Karpas-422 (cell line): Measurements from ENCODE around the gene MRFAP1L1. TPM values are rescaled to one million over a fixed set of nuclear protein-coding genes. Genes with fewer than 3 reads are reported as not detected.
A peak's percentile ranks its signal among the peaks of the same experiment; 100 is the strongest.

ENCODE experiments used
- DNase-seq: peaks from one replicate; pipeline ENCODE4 v3.0.0-alpha.2; 2015
- H2AFZ ChIP-seq: fragments of 200-600 bp; sonication (generic); 2 replicates; pipeline ENCODE4 v1.6.1; 2014; ENCODE audit warnings: antibody characterized with exemption, low read length, mixed read lengths
- H3K27ac ChIP-seq: fragments of 200-600 bp; sonication (generic); 2 replicates; pipeline ENCODE4 v1.5.1; 2014; ENCODE audit warnings: mild to moderate bottlenecking, low read length, moderate library complexity
- H3K27me3 ChIP-seq: fragments of 200-600 bp; sonication (generic); 2 replicates; pipeline ENCODE4 v1.6.1; 2014; ENCODE audit warnings: low read length, mixed read lengths
- H3K36me3 ChIP-seq: fragments of 200-600 bp; sonication (generic); 2 replicates; pipeline ENCODE4 v1.6.1; 2014; ENCODE audit warnings: low read length, mixed read lengths; ENCODE audit not compliant: insufficient read depth
- H3K4me1 ChIP-seq: fragments of 200-600 bp; sonication (generic); 2 replicates; pipeline ENCODE4 v1.6.1; 2014; ENCODE audit warnings: mild to moderate bottlenecking, low read length, mixed read lengths
- H3K4me2 ChIP-seq: fragments of 200-600 bp; sonication (generic); 2 replicates; pipeline ENCODE4 v1.6.1; 2014; ENCODE audit warnings: low read length, low read depth, mild to moderate bottlenecking; ENCODE audit not compliant: poor library complexity, severe bottlenecking
- H3K4me3 ChIP-seq: fragments of 200-600 bp; sonication (generic); 2 replicates; pipeline ENCODE4 v1.5.1; 2014; ENCODE audit warnings: mild to moderate bottlenecking, antibody characterized with exemption, low read length, mixed read lengths
- H3K79me2 ChIP-seq: fragments of 200-600 bp; sonication (generic); 2 replicates; pipeline ENCODE4 v1.6.1; 2014; ENCODE audit warnings: mild to moderate bottlenecking, low read length, mixed read lengths
- H3K9ac ChIP-seq: fragments of 200-600 bp; sonication (generic); 2 replicates; pipeline ENCODE4 v1.6.0; 2014; ENCODE audit warnings: low read length
- H3K9me2 ChIP-seq: fragments of 200-600 bp; sonication (generic), shearing (Covaris generic); replicated peaks from 2 replicates; pipeline ENCODE4 v1.6.0; 2014; ENCODE audit warnings: mild to moderate bottlenecking, low read length, moderate library complexity; ENCODE audit not compliant: insufficient read depth
- H3K9me3 ChIP-seq: fragments of 300-700, 200-600 bp; sonication (generic); 2 replicates; pipeline ENCODE4 v1.6.1; 2014; ENCODE audit warnings: low read length, mixed read lengths
- H4K20me1 ChIP-seq: fragments of 200-600 bp; sonication (generic); 2 replicates; pipeline ENCODE4 v1.6.1; 2014; ENCODE audit warnings: mild to moderate bottlenecking, antibody characterized with exemption, low read length, low read depth; ENCODE audit not compliant: insufficient read depth
- total RNA-seq: library from RNA; depleted of rRNA; stranded (reverse); fragments of >200 nt; shearing (Covaris generic); gene quantifications from 2 replicates; pipeline ENCODE4 v1.2.3, GENCODE V29; 2014; ENCODE audit warnings: low replicate concordance

The MRFAP1L1 gene
- total RNA-seq, 1 experiment from 2014 or later: 41.9 TPM

DNA sequence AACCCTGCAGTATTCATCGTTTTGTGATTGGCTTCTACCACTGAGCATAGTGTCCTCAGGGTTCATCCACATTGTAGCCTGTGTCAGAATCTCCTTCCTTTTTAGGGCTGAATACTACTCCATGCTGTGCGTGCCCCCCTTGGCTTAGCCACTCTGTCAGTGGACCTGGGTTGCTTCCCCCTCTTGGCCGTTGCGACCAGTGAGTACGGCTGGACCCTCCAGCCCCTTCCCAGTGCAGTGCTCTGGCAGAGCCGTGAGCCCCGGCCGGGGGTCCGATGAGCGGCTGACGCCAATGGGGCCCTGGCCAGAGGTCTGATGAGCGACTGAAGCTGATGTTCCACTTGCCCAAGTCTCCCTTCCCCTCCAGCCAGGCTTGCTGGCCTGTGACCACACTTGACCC is 13.2 kb upstream of the MRFAP1L1 start:
- Histone ChIP-seq H3K27me3 (no peaks in the 10 kb centered on the region), H4K20me1 (peaks cover 8% of the 10 kb centered on the region), H3K36me3 (no peaks in the 10 kb centered on the region), H3K4me3 (no peak overlapping the region), H3K4me2 (no peak overlapping the region), H3K9me2 (no peaks in the 10 kb centered on the region), H3K79me2 (no peaks in the 10 kb centered on the region), H2AFZ (no peak overlapping the region), H3K9ac (no peak overlapping the region), H3K4me1 (peaks cover 8% of the 10 kb centered on the region), H3K27ac (no peak overlapping the region), H3K9me3 (no peaks in the 10 kb centered on the region)
- DNase-seq: no peak

GRCh38 chr4:6721121-6721520 is 11.5 kb upstream of the MRFAP1L1 start:
- Histone ChIP-seq H3K4me3 (no peak overlapping the region), H3K79me2 (peaks cover 14% of the 10 kb centered on the region), H3K4me1 (peaks cover 22% of the 10 kb centered on the region), H3K27me3 (no peaks in the 10 kb centered on the region), H3K9me2 (no peaks in the 10 kb centered on the region), H3K27ac (no peak overlapping the region), H2AFZ (no peak overlapping the region), H3K36me3 (no peaks in the 10 kb centered on the region), H3K4me2 (no peak overlapping the region), H3K9ac (no peak overlapping the region), H4K20me1 (peaks cover 8% of the 10 kb centered on the region), H3K9me3 (no peaks in the 10 kb centered on the region)
- DNase-seq: no peak

- Histone ChIP-seq H3K4me1 (peaks cover 27% of the 10 kb centered on the region), H3K4me2 (peak overlapping the region; percentile 52), H3K9me2 (no peaks in the 10 kb centered on the region), H3K79me2 (peaks cover 14% of the 10 kb centered on the region), H3K4me3 (peak overlapping the region; percentile 28; the same call in 1 of the 2 replicates), H3K27ac (no peak overlapping the region), H3K9me3 (no peaks in the 10 kb centered on the region), H3K36me3 (no peaks in the 10 kb centered on the region), H3K9ac (0 out of 2 replicates have a peak overlapping the region, but pooled peaks have one; percentile 15), H4K20me1 (peaks cover 8% of the 10 kb centered on the region), H2AFZ (no peak overlapping the region), H3K27me3 (no peaks in the 10 kb centered on the region)
- DNase-seq: peak; percentile 87
Observed at GRCh38 chr4:6720202-6720699, 10.6 kb upstream of the MRFAP1L1 start.

DNA sequence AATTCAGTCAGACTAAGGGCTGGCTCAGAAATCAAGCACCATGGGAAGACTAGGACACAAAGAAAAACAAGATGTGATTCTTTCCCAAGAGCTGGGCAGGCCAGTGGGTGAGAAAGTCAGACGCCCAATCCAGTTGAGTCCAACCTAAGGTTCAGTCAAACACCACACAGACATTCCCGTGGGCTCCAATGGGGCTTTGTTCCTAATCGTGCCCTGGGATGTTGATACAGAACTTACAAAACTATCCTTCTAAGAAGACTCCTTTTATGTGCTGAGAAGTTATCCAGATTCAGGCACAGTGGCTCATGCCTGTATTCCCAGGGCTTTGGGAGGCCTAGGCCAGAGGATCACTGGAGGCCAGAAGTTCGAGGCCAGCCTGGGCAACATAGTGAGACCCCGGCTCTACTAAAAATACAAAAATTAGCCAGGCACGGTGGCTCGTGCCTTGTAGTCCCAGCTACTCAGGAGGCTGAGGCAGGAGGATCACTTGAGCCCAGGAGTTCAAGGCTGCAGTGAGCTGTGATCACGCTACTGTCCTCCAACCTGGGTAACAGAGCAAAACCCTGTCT is 10.0 kb upstream of the MRFAP1L1 start:
- Histone ChIP-seq H3K9ac (no peak overlapping the region), H2AFZ (no peak overlapping the region), H3K9me2 (no peaks in the 10 kb centered on the region), H3K36me3 (no peaks in the 10 kb centered on the region), H3K4me3 (no peak overlapping the region), H3K4me1 (peaks cover 27% of the 10 kb centered on the region), H3K27me3 (no peaks in the 10 kb centered on the region), H3K9me3 (no peaks in the 10 kb centered on the region), H3K79me2 (peaks cover 14% of the 10 kb centered on the region), H4K20me1 (peaks cover 8% of the 10 kb centered on the region), H3K4me2 (peak overlapping the region; percentile 52), H3K27ac (no peak overlapping the region)
- DNase-seq: no peak

GRCh38 chr4:6718932-6719610 is 9.4 kb upstream of the MRFAP1L1 start:
- Histone ChIP-seq H3K27ac (no peak overlapping the region), H3K79me2 (peaks cover 14% of the 10 kb centered on the region), H3K36me3 (no peaks in the 10 kb centered on the region), H3K27me3 (no peaks in the 10 kb centered on the region), H4K20me1 (peaks cover 8% of the 10 kb centered on the region), H3K9me2 (no peaks in the 10 kb centered on the region), H2AFZ (no peak overlapping the region), H3K4me2 (no peak overlapping the region), H3K9me3 (no peaks in the 10 kb centered on the region), H3K4me3 (no peak overlapping the region), H3K4me1 (peaks cover 27% of the 10 kb centered on the region), H3K9ac (no peak overlapping the region)
- DNase-seq: no peak

DNA sequence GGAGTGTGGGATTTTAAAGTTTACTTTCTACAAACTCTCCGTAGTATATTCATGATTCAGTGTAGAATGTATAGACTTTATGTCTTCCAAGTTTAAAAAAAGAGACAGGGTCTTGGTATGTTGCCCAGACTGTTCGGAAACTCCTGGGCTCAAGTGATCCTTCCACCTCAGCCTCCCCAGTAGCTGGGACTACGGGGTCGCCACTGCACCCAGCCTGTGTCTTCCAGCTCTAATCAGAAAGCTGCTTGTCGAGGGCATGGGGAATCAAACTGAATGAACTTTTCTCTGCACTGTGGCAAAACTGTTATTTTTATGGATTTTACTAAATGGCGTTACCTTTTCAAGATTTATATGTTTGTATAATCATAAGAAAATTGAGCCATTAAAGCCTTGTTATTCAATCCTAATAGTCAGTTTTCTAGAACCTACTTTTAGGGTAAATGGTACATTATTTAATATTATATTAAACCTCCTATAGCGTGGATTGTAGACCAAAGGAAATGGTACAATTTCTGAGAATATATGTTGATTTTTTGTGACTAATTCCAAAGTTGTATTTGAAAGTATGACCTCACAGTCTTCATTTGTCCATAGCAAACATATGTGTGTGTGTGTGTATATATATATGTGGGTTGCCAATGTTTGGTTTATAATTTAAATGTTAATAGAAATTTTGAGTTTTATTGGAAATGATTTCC is 7.4 kb upstream of the MRFAP1L1 start:
- Histone ChIP-seq H3K9ac (peak overlapping the region; percentile 94), H3K79me2 (peaks cover 14% of the 10 kb centered on the region), H3K27ac (no peak overlapping the region), H3K36me3 (no peaks in the 10 kb centered on the region), H3K9me2 (no peaks in the 10 kb centered on the region), H4K20me1 (peaks cover 8% of the 10 kb centered on the region), H3K4me3 (peak overlapping the region; percentile 94), H2AFZ (no peak overlapping the region), H3K4me1 (peaks cover 27% of the 10 kb centered on the region), H3K4me2 (peak overlapping the region; percentile 89), H3K9me3 (no peaks in the 10 kb centered on the region), H3K27me3 (no peaks in the 10 kb centered on the region)
- no peak for DNase-seq

DNA sequence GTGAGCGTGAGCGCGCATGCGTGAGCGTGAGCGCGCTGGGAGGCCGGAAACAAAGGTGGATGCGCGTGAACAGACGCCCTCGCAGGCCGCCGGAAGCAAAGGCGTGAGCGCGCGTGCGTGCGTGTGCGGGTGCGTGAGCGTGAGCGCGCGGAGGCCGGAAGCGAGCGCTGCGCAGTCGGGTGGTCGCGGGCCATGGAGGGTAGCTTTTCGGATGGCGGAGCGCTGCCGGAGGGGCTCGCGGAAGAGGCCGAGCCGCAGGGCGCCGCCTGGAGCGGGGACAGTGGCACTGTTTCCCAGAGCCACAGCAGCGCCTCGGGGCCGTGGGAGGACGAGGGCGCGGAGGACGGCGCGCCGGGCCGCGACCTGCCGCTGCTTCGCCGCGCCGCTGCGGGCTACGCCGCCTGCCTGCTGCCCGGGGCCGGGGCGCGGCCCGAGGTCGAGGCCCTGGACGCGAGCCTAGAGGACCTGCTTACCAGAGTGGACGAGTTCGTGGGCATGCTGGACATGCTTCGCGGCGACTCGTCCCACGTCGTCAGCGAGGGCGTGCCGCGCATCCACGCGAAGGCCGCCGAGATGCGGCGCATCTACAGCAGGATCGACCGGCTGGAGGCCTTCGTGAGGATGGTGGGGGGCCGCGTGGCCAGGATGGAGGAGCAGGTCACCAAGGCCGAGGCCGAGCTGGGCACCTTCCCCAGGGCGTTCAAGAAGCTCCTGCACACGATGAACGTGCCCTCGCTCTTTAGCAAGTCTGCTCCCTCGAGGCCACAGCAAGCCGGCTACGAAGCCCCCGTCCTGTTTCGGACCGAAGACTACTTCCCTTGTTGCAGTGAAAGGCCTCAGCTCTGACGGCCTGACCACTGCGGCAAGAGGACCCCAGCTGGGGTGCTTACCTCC is 6.6 kb upstream of the MRFAP1L1 start, which contains the start of gene BLOC1S4:
TSS of gene BLOC1S4 (plus strand) at position 157 of the 894 bp plus-strand sequence. CDS start at position 193, 36 bp downstream.
- peak; percentile 97 for DNase-seq
- Histone ChIP-seq H3K4me1 (peaks cover 29% of the 10 kb centered on the region), H3K9me2 (no peaks in the 10 kb centered on the region), H3K27ac (no peak within 1 kb of the TSS), H2AFZ (peak within 1 kb of the TSS; percentile 93), H3K79me2 (peaks cover 14% of the 10 kb centered on the region), H3K36me3 (no peaks in the 10 kb centered on the region), H4K20me1 (peaks cover 8% of the 10 kb centered on the region), H3K9me3 (no peaks in the 10 kb centered on the region), H3K4me2 (peak within 1 kb of the TSS; percentile 89), H3K4me3 (peak within 1 kb of the TSS; percentile 94), H3K27me3 (no peaks in the 10 kb centered on the region), H3K9ac (peak within 1 kb of the TSS; percentile 94)
